Mesendoderm (in vitro differentiated cells): ENCODE measurements around the gene PRR5L.

Experiments used
- DNase-seq: peaks from one replicate; pipeline ENCODE4 v3.0.0; 2013
- H2AK5ac ChIP-seq: 2 replicates; pipeline ENCODE4 v1.6.1; 2013; ENCODE audit warnings: low read length, inconsistent platforms
- H2BK120ac ChIP-seq: 2 replicates; pipeline ENCODE4 v1.6.1; 2013; ENCODE audit warnings: low read depth, mild to moderate bottlenecking, low read length, moderate library complexity, mixed read lengths
- H2BK15ac ChIP-seq: replicated peaks from 2 replicates; pipeline ENCODE4 v1.6.1; 2013; ENCODE audit warnings: low read depth, mild to moderate bottlenecking, moderate library complexity
- H2BK5ac ChIP-seq: 2 replicates; pipeline ENCODE4 v1.6.1; 2013; ENCODE audit warnings: low read length, inconsistent platforms
- H3K18ac ChIP-seq: 2 replicates; pipeline ENCODE4 v1.6.1; 2013; ENCODE audit warnings: mild to moderate bottlenecking, low read length, mixed read lengths
- H3K23ac ChIP-seq: one replicate; pipeline ENCODE4 v1.6.1; 2013; ENCODE audit warnings: low read length
- H3K27ac ChIP-seq: 2 replicates; pipeline ENCODE4 v1.5.1; 2013; ENCODE audit warnings: low read depth, mild to moderate bottlenecking, inconsistent platforms, low read length, moderate library complexity
- H3K27me3 ChIP-seq: 2 replicates; pipeline ENCODE4 v1.6.1; 2013; ENCODE audit warnings: low read length, control low read depth, mild to moderate bottlenecking, inconsistent platforms; ENCODE audit not compliant: insufficient read depth, poor library complexity
- H3K36me3 ChIP-seq: 2 replicates; pipeline ENCODE4 v1.6.1; 2013; ENCODE audit warnings: low read length, inconsistent platforms; ENCODE audit not compliant: control insufficient read depth, insufficient read depth
- H3K4ac ChIP-seq: one replicate; pipeline ENCODE4 v1.6.1; 2013; ENCODE audit warnings: low read depth, mild to moderate bottlenecking, low read length, moderate library complexity
- H3K4me1 ChIP-seq: 2 replicates; pipeline ENCODE4 v1.6.1; 2013; ENCODE audit warnings: low read depth, low read length, inconsistent platforms; ENCODE audit not compliant: control insufficient read depth
- H3K4me2 ChIP-seq: 2 replicates; pipeline ENCODE4 v1.6.1; 2013; ENCODE audit warnings: low read length
- H3K4me3 ChIP-seq: 2 replicates; pipeline ENCODE4 v1.5.1; 2013; ENCODE audit warnings: mild to moderate bottlenecking, low read length
- H3K56ac ChIP-seq: one replicate; pipeline ENCODE4 v1.6.1; 2013; ENCODE audit warnings: low read length
- H3K79me1 ChIP-seq: 2 replicates; pipeline ENCODE4 v1.6.1; 2013; ENCODE audit warnings: low read length, inconsistent platforms
- H3K79me2 ChIP-seq: 2 replicates; pipeline ENCODE4 v1.6.1; 2013; ENCODE audit warnings: mild to moderate bottlenecking, low read length; ENCODE audit not compliant: control insufficient read depth, insufficient read depth
- H3K9ac ChIP-seq: 2 replicates; pipeline ENCODE4 v1.6.1; 2013; ENCODE audit warnings: low read length, inconsistent platforms
- H4K5ac ChIP-seq: one replicate; pipeline ENCODE4 v1.6.1; 2013; ENCODE audit warnings: low read length
- H4K8ac ChIP-seq: one replicate; pipeline ENCODE4 v1.6.1; 2013; ENCODE audit warnings: low read depth, mild to moderate bottlenecking, control low read depth, low read length, moderate library complexity
- WGBS: extraction: QIAGEN DNeasy Blood & Tissue Kit; methylation state at CpG from one replicate; pipeline ENCODE4 v1.1.7; 2013; ENCODE audit warnings: low lambda C conversion rate, missing lambda C conversion rate; ENCODE audit not compliant: insufficient coverage; ENCODE audit errors: extremely low coverage; 5-methylcytosine and 5-hydroxymethylcytosine counted together

Gene PRR5L

GRCh38 chr11:36403661-36404060 lies 107.6 kb downstream of the PRR5L start:
- H3K18ac ChIP-seq, result no peak overlapping the region
- no peak overlapping the region for H2AK5ac ChIP-seq
- H2BK15ac ChIP-seq, result no peak overlapping the region
- no peak overlapping the region for H3K4me2 ChIP-seq
- H3K4me1 ChIP-seq, result no peaks in the 10 kb centered on the region
- H3K36me3 ChIP-seq, result no peaks in the 10 kb centered on the region
- no peak overlapping the region for H3K27ac ChIP-seq
- DNase-seq, result no peak
- H3K79me2 ChIP-seq, result no peaks in the 10 kb centered on the region
- H3K9ac ChIP-seq, result no peak overlapping the region
- WGBS, result no CpG with 5 or more reads among the region's 1 CpG
- H3K4ac ChIP-seq, result no peak overlapping the region
- no peak overlapping the region for H2BK120ac ChIP-seq
- no peak overlapping the region for H4K8ac ChIP-seq
- no peaks in the 10 kb centered on the region for H3K27me3 ChIP-seq
- no peak overlapping the region for H4K5ac ChIP-seq
- H3K4me3 ChIP-seq, result no peak overlapping the region
- H3K56ac ChIP-seq, result no peak overlapping the region
- H3K23ac ChIP-seq, result no peak overlapping the region
- H2BK5ac ChIP-seq, result no peak overlapping the region
- no peaks in the 10 kb centered on the region for H3K79me1 ChIP-seq

- no peak overlapping the region for H2BK5ac ChIP-seq
- no peak overlapping the region for H3K4me3 ChIP-seq
- H3K56ac ChIP-seq, result no peak overlapping the region
- DNase-seq, result no peak
- H2BK15ac ChIP-seq, result no peak overlapping the region
- H2AK5ac ChIP-seq, result no peak overlapping the region
- H2BK120ac ChIP-seq, result no peak overlapping the region
- no peaks in the 10 kb centered on the region for H3K36me3 ChIP-seq
- H3K79me2 ChIP-seq, result no peaks in the 10 kb centered on the region
- no CpG with 5 or more reads among the region's 3 CpGs for WGBS
- no peak overlapping the region for H3K23ac ChIP-seq
- no peaks in the 10 kb centered on the region for H3K4me1 ChIP-seq
- no peak overlapping the region for H3K4ac ChIP-seq
- no peaks in the 10 kb centered on the region for H3K79me1 ChIP-seq
- H3K27me3 ChIP-seq, result no peaks in the 10 kb centered on the region
- no peak overlapping the region for H3K27ac ChIP-seq
- H3K9ac ChIP-seq, result no peak overlapping the region
- H3K18ac ChIP-seq, result no peak overlapping the region
- H3K4me2 ChIP-seq, result no peak overlapping the region
- no peak overlapping the region for H4K5ac ChIP-seq
- no peak overlapping the region for H4K8ac ChIP-seq
Measured at GRCh38 chr11:36404831-36405230, 108.7 kb downstream of the PRR5L start.

- Histone ChIP-seq H3K27ac (no peak overlapping the region), H3K4ac (no peak overlapping the region), H3K27me3 (no peaks in the 10 kb centered on the region), H3K4me2 (no peak overlapping the region), H3K56ac (no peak overlapping the region), H2BK5ac (no peak overlapping the region), H3K23ac (no peak overlapping the region), H4K5ac (no peak overlapping the region), H2AK5ac (no peak overlapping the region), H3K36me3 (no peaks in the 10 kb centered on the region), H3K4me3 (no peak overlapping the region), H3K18ac (no peak overlapping the region), H4K8ac (no peak overlapping the region), H3K79me2 (no peaks in the 10 kb centered on the region), H3K79me1 (no peaks in the 10 kb centered on the region), H3K9ac (no peak overlapping the region), H2BK120ac (no peak overlapping the region), H3K4me1 (no peaks in the 10 kb centered on the region), H2BK15ac (no peak overlapping the region)
- WGBS, result no CpG with 5 or more reads among the region's 5 CpGs
- no peak for DNase-seq
Measured at GRCh38 chr11:36405585-36406367, 109.7 kb downstream of the PRR5L start.

GRCh38 chr11:36407356-36407755 lies 111.3 kb downstream of the PRR5L start:
- H3K79me2 ChIP-seq, result no peaks in the 10 kb centered on the region
- no peak overlapping the region for H3K23ac ChIP-seq
- no peak overlapping the region for H2AK5ac ChIP-seq
- no peak overlapping the region for H2BK5ac ChIP-seq
- no peak overlapping the region for H4K5ac ChIP-seq
- H3K18ac ChIP-seq, result no peak overlapping the region
- DNase-seq, result no peak
- no peaks in the 10 kb centered on the region for H3K36me3 ChIP-seq
- H2BK120ac ChIP-seq, result no peak overlapping the region
- no peak overlapping the region for H2BK15ac ChIP-seq
- no peak overlapping the region for H3K56ac ChIP-seq
- no peaks in the 10 kb centered on the region for H3K79me1 ChIP-seq
- H3K27me3 ChIP-seq, result no peaks in the 10 kb centered on the region
- no peak overlapping the region for H3K4me2 ChIP-seq
- H3K4ac ChIP-seq, result no peak overlapping the region
- H3K9ac ChIP-seq, result no peak overlapping the region
- H3K27ac ChIP-seq, result no peak overlapping the region
- H3K4me3 ChIP-seq, result no peak overlapping the region
- H4K8ac ChIP-seq, result no peak overlapping the region
- no peaks in the 10 kb centered on the region for H3K4me1 ChIP-seq

- H3K4ac ChIP-seq, result no peak overlapping the region
- no CpG with 5 or more reads among the region's 6 CpGs for WGBS
- no peak overlapping the region for H2BK15ac ChIP-seq
- no peak overlapping the region for H3K23ac ChIP-seq
- no peak overlapping the region for H3K4me2 ChIP-seq
- H3K27ac ChIP-seq, result no peak overlapping the region
- H4K5ac ChIP-seq, result no peak overlapping the region
- no peaks in the 10 kb centered on the region for H3K4me1 ChIP-seq
- no peak for DNase-seq
- H4K8ac ChIP-seq, result no peak overlapping the region
- no peak overlapping the region for H2BK5ac ChIP-seq
- no peak overlapping the region for H3K56ac ChIP-seq
- H2BK120ac ChIP-seq, result no peak overlapping the region
- no peak overlapping the region for H3K9ac ChIP-seq
- no peaks in the 10 kb centered on the region for H3K27me3 ChIP-seq
- no peaks in the 10 kb centered on the region for H3K36me3 ChIP-seq
- no peak overlapping the region for H3K18ac ChIP-seq
- H2AK5ac ChIP-seq, result no peak overlapping the region
- no peaks in the 10 kb centered on the region for H3K79me1 ChIP-seq
- no peak overlapping the region for H3K4me3 ChIP-seq
- H3K79me2 ChIP-seq, result no peaks in the 10 kb centered on the region
Measured at GRCh38 chr11:36408498-36409136, 112.5 kb downstream of the PRR5L start.
